Frontal cortex (tissue), 4 donors: Measurements from ENCODE around the gene NXF1. TPM values are rescaled to one million over a fixed set of nuclear protein-coding genes. Genes with fewer than 3 reads are reported as not detected.
"Not testable (repeated sequence)": the region's sequence is repeated elsewhere in the genome, so short reads cannot be mapped to it uniquely, and the experiment has no call there.

ENCODE experiments used
- DNase-seq, 2 donors: peaks; one replicate each; pipeline ENCODE4 v3.0.0; 2012; ENCODE audit warnings: low spot score in 2 of 2
- FAIRE-seq: peaks from 2 replicates; lab custom pipeline; 2012; peaks lifted over from hg19 to GRCh38; lab: Jason Lieb, UNC
- total RNA-seq: library from RNA; depleted of rRNA; stranded (reverse); fragments of >200 nt; gene quantifications from one replicate; pipeline ENCODE4 v1.2.3, GENCODE V29; 2014
- donor health status: control.
- donor health status: control.
- donor health status: control.

Gene NXF1
- total RNA-seq, result 10.6 TPM

GRCh38 chr11:62805076-62805892 lies at the start of gene NXF1:
Gene NXF1 (minus strand): TSS chr11:62805440. CDS start chr11:62805356, 84 bp downstream.
- FAIRE-seq (no peak), DNase-seq (peak; percentile 99)

GRCh38 chr11:62854013-62854824 lies 49.0 kb upstream of the NXF1 start:
- FAIRE-seq (no peak), DNase-seq (no peak)

DNA sequence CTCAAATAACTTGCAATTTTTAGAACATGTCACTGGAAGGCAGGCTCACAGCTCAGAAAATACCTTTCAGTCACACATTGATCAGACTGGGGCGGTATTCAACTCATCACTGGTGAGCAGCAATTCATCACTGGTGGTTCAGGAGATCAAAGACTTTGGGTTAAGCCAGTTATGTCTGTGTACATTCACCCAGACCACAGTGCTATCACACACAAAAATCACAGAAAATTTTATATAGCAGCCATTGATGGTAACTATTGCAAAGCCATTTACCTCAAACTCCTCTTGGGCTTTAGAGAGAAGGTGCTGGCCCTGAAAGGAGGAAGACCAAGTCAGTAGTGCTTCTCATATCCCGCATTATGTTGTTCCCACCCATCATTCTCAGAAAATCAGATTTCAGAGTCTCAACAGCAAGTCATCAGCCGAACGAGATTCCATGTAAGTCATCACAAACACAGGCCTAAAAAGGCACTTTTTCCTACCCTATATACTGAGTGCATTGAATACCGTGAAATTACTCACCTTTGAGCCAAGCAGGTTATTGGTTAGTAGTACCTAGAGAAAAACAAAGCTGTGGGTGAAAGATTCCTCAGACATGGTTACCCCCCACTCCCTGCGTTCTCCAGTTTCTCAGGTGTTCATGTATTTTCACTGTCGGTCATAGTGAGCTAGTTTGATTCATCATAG lies 48.2 kb upstream of the NXF1 start:
- DNase-seq (no peak), FAIRE-seq (no peak)

- FAIRE-seq (no peak), DNase-seq (no peak)
These were observed 47.4 kb upstream of the NXF1 start for GRCh38 chr11:62852523-62853188.

- DNase-seq, result no peak
- FAIRE-seq, result no peak
These were observed 46.7 kb upstream of the NXF1 start for GRCh38 chr11:62851807-62852522.

GRCh38 chr11:62850911-62851806 lies 45.9 kb upstream of the NXF1 start:
- DNase-seq (no peak), FAIRE-seq (no peak)

DNA sequence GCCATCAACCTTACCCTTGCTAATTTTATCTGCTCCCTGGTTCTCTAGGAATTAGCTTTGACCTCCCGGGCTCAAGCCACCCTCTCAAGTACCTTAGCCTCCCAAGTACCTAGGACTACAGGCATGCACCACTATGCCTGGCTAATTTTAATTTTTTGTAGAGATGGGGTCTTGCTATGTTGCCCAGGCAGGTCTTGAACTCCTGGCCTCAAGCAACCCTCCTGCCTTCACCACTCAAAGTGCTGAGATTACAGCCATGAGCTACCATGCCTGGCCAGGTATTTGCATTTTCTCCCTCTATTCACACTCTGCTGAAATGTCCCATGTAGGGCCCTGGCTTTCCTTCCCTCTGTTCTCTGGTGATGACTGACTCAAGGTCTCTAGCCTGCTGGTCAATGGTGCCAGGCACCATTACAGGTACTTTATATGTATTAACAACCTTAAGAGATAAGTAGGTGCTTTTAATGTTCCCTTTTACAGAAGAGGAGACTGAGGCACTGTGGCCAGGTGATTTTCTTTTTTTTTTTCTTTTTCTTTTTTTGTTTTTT lies 42.6 kb upstream of the NXF1 start:
- no peak for FAIRE-seq
- no peak for DNase-seq

- FAIRE-seq, result no peak
- no peak for DNase-seq
These were observed 40.9 kb upstream of the NXF1 start for GRCh38 chr11:62846177-62846576.

GRCh38 chr11:62844154-62844553 lies 38.9 kb upstream of the NXF1 start:
- no peak for FAIRE-seq

GRCh38 chr11:62843466-62843865 lies 38.2 kb upstream of the NXF1 start:
- FAIRE-seq (no peak), DNase-seq (no peak)

More at GRCh38 chr11:62844154-62844553, 38.9 kb upstream of the NXF1 start:
- DNase-seq, result no peak

DNA sequence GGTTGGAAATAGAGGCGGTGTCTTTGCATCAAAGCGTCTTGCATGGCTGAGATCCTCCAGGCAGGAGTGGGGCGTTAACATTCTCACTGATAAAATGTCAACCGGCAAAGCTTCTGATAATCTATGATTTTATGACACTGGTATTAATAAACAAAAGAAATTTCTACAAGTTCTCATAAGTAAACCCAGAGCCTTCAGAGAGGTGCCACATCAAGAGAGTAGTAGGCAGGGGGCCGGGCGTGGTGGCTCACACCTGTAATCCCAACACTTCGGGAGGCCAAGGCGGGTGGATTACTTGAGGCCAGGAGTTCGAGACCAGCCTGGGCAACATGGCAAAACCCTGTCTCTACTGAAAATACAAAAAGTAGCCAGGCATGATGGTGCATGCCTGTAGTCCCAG lies 37.7 kb upstream of the NXF1 start:
- not testable (repeated sequence) for DNase-seq, FAIRE-seq

- no peak for DNase-seq
- no peak for FAIRE-seq
These were observed 37.0 kb upstream of the NXF1 start for GRCh38 chr11:62842171-62842741.

DNA sequence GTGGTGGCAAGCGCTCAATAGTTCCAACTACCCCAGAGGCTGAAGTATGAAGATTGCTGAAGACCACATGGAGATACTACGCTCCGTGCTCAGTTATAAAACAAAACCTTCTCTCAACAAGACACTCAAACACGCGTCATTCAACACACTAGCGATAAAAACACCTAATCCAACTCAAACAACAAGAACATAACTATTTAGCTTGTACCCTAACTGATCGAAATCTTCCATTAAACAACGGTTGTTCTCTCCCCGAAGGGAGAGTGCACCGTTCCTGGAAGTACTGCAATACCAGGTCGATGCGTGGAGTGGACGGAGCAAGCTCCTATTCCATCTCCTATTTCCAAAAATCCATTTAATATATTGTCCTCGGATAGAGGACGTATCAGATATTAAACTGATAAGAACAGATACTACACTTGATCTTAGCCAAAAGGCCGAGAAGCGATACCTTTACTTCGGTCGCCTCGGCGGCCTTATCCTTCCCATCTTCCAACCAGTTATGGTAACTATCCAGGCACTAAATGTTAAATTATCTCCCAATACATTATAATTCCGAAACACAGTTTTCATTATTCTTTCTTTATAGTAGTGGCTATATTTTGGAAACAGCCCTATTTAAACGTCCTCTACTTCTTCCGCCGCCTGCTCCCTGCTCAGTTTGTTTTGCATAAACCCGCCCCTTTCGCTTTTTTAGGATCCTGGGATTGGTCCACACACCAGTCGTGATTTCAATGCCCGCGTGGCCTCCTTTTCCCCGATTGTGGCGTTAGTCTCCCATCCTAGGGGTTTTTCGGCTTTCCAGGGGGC lies 36.3 kb upstream of the NXF1 start:
- DNase-seq (peak; percentile 76 to 93), FAIRE-seq (peak; percentile 99)

DNA sequence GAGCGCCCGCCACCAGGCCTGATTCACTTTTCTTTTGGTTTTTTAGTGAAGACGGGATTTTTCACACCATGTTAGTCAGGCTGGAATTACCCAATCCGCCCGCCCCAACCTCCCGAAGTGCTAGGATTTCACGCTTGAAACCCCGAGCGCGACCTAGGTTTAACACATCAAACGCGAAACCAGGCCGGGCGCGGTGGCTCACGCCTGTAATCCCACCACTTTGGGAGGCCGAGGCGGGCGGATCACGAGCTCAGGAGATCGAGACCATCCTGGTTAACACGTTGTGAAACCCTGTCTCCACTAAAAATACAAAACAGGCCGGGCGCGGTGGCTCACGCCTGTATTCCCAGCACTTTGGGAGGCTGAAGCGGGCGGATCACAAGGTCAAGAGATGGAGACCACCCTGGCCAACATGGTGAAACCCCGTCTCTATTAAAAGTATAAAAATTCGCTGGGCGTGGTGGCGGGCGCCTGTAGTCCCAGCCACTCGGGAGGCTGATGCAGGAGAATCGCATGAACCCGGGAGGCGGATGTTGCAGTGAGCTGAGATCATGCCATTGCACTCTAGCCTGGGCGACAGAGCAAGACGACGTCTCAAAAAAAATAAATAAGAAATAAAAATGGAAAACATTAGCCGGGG lies 35.6 kb upstream of the NXF1 start:
- not testable (repeated sequence) for FAIRE-seq

GRCh38 chr11:62839050-62839945 lies 34.1 kb upstream of the NXF1 start, which contains the start of gene WDR74:
Gene WDR74 (minus strand): TSS chr11:62839590. CDS start chr11:62839570, 20 bp downstream.
- no peak for FAIRE-seq
- peak; percentile 85 to 87 for DNase-seq

More for the DNA sequence above, 35.6 kb upstream of the NXF1 start:
- not testable (repeated sequence) for DNase-seq
